HepG2 (cell line): ENCODE results near the gene CRNKL1. TPM values are rescaled to one million over a fixed set of nuclear protein-coding genes. Genes with fewer than 3 reads are reported as not detected.

Experiments
- BORCS8-MEF2B ChIP-seq: sonication (generic); formaldehyde crosslinking; IDR thresholded peaks from 2 replicates; pipeline ENCODE4 v1.8.0; 2022; ENCODE audit warnings: mild to moderate bottlenecking, missing genetic modification reagents
- CBX5 ChIP-seq: sonication (generic); formaldehyde crosslinking; IDR thresholded peaks from 2 replicates; pipeline ENCODE4 v1.4.0; 2020; ENCODE audit warnings: missing genetic modification reagents, borderline replicate concordance
- DNMT3B ChIP-seq: conservative IDR thresholded peaks from 2 replicates; pipeline ENCODE4 v1.6.1; 2016; ENCODE audit warnings: missing biosample characterization, control low read depth
- GZF1 ChIP-seq: sonication (generic); formaldehyde crosslinking; IDR thresholded peaks from 2 replicates; pipeline ENCODE4 v1.5.1; 2020; ENCODE audit warnings: mild to moderate bottlenecking, missing genetic modification reagents
- NR2F6 ChIP-seq, 2 experiments: IDR thresholded peaks; 2 replicates each; pipeline ENCODE4 v1.6.1; 2016; ENCODE audit warnings: antibody characterized with exemption in 1 of 2, mild to moderate bottlenecking in 1 of 2
- SP4 ChIP-seq: sonication (generic); formaldehyde crosslinking; IDR thresholded peaks from 2 replicates; pipeline ENCODE4 v1.8.1; 2023; ENCODE audit warnings: mild to moderate bottlenecking, missing genetic modification reagents
- ZNF232 ChIP-seq: sonication (generic); formaldehyde crosslinking; IDR thresholded peaks from 2 replicates; pipeline ENCODE4 v1.4.0; 2020; ENCODE audit warnings: missing genetic modification reagents, borderline replicate concordance
- ZNF614 ChIP-seq: IDR thresholded peaks from 2 replicates; pipeline ENCODE4 v1.6.1; 2018; ENCODE audit warnings: missing biosample characterization, missing genetic modification reagents, inconsistent platforms, borderline replicate concordance
- polyA plus RNA-seq, 8 experiments: library from polyadenylated mRNA; depleted of rRNA in 3 of 8; stranded (reverse) in 7 of 8; unstranded in 1 of 8; fragments of >200 nt; fragmentation: Illumina TruSeq in 4 of 8; extraction: Trizol in 4 of 8; gene quantifications; 2 replicates each; pipeline versions ENCODE4 v1.2.1 to v1.2.3, GENCODE V29; 2011 to 2016; ENCODE audit warnings: low read depth in 4 of 8, missing spikeins in 1 of 8, mixed read lengths in 1 of 8; ENCODE audit not compliant: insufficient read depth in 1 of 8
- total RNA-seq, 5 experiments: library from RNA; depleted of rRNA; stranded (reverse); fragments of >200 nt; fragmentation: Illumina TruSeq; extraction: Trizol; gene quantifications; 2 replicates each; pipeline ENCODE4 v1.2.3, GENCODE V29; 2016; ENCODE audit warnings: low read depth in 1 of 5
- TF ChIP-seq, protein P1 (sequence below): sonication (generic); formaldehyde crosslinking; IDR thresholded peaks from 2 replicates; pipeline ENCODE4 v1.8.0; 2022; ENCODE audit warnings: missing genetic modification reagents, low read depth, mild to moderate bottlenecking, borderline replicate concordance
- TF ChIP-seq, protein P2 (sequence below): sonication (generic); formaldehyde crosslinking; IDR thresholded peaks from 2 replicates; pipeline ENCODE4 v1.5.1; 2020; ENCODE audit warnings: missing genetic modification reagents, mild to moderate bottlenecking, borderline replicate concordance
- TF ChIP-seq, protein P3 (sequence below): sonication (generic); formaldehyde crosslinking; IDR thresholded peaks from 2 replicates; pipeline ENCODE4; 2020; ENCODE audit warnings: missing genetic modification reagents, mild to moderate bottlenecking, borderline replicate concordance
- TF ChIP-seq, protein P4 (sequence below): sonication (generic); formaldehyde crosslinking; IDR thresholded peaks from 2 replicates; pipeline ENCODE4 v1.4.0; 2020; ENCODE audit warnings: missing genetic modification reagents

CRNKL1 gene
- total and polyA plus RNA-seq, 2 of the 13 experiments (the other 11 are each of a cell fraction or from before 2014, with no cell fraction given) = 12.3 to 64.5 TPM

DNA sequence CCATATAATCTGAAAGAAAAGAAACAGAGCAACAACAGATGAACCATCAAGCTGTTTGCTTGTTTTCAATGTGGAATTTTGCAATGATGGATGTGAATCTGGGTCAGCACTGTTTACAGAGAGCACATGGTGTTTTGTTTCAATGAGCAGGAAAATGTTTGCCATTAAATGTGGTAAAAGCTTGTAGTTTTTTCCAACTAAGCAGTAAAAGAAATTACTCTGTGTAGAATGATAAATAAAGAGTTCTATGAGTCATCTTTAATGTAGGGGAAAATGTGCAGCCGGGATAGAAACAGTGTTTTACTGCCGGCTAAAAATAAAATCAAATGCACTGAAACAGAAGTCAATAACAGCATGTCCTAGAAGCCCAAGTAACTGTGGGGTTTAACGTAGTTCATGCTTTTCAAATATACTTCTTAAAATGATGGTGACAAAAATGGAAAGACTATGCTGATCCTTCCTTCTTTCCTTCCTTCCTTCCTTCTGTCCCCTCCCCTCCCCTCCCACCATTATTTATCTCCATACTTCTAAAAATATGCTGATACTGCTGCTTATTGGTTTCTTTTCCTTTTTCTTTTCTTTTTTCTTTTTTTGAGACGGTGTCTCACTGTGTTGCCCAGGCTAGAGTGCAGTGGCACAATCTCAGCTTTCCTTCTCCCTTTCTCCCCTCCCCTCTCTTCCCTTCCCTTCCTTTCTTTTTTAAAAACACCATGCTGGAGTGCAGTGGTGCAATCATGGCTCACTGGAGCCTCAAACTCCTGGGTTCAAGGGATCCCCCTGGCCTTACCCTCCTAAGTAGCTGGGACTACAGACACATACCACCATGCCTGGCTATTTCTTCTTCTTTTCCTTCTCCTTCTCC lies 41.4 kb downstream of the CRNKL1 start (continued):
- TF ChIP-seq, protein P1, sequence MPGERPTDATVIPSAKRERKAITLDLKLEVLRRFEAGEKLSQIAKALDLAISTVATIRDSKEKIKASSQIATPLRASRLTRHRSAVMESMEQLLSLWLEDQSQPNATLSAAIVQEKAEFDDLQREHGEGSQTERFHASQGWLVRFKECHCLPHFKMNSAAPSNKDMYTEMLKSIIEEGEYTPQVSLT = no peak
- TF ChIP-seq BORCS8-MEF2B (CRISPR knock-in tag) = no peak
- TF ChIP-seq GZF1 (CRISPR knock-in tag) = no peak
- TF ChIP-seq, protein P2, sequence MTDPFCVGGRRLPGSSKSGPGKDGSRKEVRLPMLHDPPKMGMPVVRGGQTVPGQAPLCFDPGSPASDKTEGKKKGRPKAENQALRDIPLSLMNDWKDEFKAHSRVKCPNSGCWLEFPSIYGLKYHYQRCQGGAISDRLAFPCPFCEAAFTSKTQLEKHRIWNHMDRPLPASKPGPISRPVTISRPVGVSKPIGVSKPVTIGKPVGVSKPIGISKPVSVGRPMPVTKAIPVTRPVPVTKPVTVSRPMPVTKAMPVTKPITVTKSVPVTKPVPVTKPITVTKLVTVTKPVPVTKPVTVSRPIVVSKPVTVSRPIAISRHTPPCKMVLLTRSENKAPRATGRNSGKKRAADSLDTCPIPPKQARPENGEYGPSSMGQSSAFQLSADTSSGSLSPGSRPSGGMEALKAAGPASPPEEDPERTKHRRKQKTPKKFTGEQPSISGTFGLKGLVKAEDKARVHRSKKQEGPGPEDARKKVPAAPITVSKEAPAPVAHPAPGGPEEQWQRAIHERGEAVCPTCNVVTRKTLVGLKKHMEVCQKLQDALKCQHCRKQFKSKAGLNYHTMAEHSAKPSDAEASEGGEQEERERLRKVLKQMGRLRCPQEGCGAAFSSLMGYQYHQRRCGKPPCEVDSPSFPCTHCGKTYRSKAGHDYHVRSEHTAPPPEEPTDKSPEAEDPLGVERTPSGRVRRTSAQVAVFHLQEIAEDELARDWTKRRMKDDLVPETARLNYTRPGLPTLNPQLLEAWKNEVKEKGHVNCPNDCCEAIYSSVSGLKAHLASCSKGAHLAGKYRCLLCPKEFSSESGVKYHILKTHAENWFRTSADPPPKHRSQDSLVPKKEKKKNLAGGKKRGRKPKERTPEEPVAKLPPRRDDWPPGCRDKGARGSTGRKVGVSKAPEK (CRISPR knock-in tag) = no peak; the same call in 1 of the 2 replicates
- no peak for TF ChIP-seq SP4
- no peak for TF ChIP-seq CBX5 (CRISPR knock-in tag)
- TF ChIP-seq ZNF614 (CRISPR knock-in tag) = peak; percentile 82
- TF ChIP-seq, protein P3, sequence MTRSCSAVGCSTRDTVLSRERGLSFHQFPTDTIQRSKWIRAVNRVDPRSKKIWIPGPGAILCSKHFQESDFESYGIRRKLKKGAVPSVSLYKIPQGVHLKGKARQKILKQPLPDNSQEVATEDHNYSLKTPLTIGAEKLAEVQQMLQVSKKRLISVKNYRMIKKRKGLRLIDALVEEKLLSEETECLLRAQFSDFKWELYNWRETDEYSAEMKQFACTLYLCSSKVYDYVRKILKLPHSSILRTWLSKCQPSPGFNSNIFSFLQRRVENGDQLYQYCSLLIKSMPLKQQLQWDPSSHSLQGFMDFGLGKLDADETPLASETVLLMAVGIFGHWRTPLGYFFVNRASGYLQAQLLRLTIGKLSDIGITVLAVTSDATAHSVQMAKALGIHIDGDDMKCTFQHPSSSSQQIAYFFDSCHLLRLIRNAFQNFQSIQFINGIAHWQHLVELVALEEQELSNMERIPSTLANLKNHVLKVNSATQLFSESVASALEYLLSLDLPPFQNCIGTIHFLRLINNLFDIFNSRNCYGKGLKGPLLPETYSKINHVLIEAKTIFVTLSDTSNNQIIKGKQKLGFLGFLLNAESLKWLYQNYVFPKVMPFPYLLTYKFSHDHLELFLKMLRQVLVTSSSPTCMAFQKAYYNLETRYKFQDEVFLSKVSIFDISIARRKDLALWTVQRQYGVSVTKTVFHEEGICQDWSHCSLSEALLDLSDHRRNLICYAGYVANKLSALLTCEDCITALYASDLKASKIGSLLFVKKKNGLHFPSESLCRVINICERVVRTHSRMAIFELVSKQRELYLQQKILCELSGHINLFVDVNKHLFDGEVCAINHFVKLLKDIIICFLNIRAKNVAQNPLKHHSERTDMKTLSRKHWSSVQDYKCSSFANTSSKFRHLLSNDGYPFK (CRISPR knock-in tag) = no peak
- TF ChIP-seq, protein P4, sequence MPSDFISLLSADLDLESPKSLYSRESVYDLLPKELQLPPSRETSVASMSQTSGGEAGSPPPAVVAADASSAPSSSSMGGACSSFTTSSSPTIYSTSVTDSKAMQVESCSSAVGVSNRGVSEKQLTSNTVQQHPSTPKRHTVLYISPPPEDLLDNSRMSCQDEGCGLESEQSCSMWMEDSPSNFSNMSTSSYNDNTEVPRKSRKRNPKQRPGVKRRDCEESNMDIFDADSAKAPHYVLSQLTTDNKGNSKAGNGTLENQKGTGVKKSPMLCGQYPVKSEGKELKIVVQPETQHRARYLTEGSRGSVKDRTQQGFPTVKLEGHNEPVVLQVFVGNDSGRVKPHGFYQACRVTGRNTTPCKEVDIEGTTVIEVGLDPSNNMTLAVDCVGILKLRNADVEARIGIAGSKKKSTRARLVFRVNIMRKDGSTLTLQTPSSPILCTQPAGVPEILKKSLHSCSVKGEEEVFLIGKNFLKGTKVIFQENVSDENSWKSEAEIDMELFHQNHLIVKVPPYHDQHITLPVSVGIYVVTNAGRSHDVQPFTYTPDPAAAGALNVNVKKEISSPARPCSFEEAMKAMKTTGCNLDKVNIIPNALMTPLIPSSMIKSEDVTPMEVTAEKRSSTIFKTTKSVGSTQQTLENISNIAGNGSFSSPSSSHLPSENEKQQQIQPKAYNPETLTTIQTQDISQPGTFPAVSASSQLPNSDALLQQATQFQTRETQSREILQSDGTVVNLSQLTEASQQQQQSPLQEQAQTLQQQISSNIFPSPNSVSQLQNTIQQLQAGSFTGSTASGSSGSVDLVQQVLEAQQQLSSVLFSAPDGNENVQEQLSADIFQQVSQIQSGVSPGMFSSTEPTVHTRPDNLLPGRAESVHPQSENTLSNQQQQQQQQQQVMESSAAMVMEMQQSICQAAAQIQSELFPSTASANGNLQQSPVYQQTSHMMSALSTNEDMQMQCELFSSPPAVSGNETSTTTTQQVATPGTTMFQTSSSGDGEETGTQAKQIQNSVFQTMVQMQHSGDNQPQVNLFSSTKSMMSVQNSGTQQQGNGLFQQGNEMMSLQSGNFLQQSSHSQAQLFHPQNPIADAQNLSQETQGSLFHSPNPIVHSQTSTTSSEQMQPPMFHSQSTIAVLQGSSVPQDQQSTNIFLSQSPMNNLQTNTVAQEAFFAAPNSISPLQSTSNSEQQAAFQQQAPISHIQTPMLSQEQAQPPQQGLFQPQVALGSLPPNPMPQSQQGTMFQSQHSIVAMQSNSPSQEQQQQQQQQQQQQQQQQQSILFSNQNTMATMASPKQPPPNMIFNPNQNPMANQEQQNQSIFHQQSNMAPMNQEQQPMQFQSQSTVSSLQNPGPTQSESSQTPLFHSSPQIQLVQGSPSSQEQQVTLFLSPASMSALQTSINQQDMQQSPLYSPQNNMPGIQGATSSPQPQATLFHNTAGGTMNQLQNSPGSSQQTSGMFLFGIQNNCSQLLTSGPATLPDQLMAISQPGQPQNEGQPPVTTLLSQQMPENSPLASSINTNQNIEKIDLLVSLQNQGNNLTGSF = no peak
- TF ChIP-seq DNMT3B (CRISPR knock-in tag) = no peak; the same call in 1 of the 2 replicates
- peak; percentile 81 for TF ChIP-seq NR2F6 (IDR thresholded peaks at IDR 0.05)
- peak; percentile 80 for TF ChIP-seq NR2F6 (CRISPR knock-in tag; IDR thresholded peaks at IDR 0.05)
- TF ChIP-seq ZNF232 (CRISPR knock-in tag) = no peak
